Left hindlimb (tissue), 1 donor: ENCODE results near the gene TMEM52.
"Not testable (repeated sequence)": the region's sequence is repeated elsewhere in the genome, so short reads cannot be mapped to it uniquely, and the experiment has no call there.

Experiments
- DNase-seq: peaks from one replicate; pipeline ENCODE4 v3.0.0-alpha.2; 2018

Gene TMEM52

DNA sequence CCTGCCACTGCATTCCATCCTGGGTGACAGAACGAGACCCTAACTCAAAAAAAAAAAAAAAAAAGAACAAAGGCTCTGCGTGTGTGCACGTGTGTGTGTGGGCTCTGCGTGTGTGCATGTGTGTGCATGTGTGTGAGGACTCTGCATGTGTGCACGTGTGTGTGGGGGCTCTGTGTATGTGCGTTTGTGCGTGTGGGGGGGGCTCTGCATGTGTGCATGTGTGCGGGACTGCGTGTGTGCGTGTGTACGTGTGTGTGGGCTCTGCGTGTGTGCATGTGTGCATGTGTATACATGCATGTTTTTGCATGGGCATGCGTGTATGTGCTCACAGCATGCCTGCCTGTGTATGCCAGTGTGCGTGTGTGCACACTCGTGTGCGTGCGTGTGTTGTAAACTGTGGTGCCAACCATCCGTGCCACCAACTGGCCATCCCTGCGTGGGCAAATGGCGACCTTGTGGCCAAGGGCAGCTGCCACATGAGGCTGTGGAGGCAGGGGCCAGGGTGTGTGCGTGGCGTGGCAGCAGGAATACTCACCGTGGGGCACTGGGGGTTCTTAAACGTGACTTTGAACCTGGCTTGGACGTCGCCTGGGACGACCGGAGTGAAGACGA, 26.8 kb upstream of the TMEM52 start:
- peak; percentile 16 for DNase-seq

- DNase-seq: no peak
Measured at GRCh38 chr1:1943834-1944570, 24.9 kb upstream of the TMEM52 start.

DNA sequence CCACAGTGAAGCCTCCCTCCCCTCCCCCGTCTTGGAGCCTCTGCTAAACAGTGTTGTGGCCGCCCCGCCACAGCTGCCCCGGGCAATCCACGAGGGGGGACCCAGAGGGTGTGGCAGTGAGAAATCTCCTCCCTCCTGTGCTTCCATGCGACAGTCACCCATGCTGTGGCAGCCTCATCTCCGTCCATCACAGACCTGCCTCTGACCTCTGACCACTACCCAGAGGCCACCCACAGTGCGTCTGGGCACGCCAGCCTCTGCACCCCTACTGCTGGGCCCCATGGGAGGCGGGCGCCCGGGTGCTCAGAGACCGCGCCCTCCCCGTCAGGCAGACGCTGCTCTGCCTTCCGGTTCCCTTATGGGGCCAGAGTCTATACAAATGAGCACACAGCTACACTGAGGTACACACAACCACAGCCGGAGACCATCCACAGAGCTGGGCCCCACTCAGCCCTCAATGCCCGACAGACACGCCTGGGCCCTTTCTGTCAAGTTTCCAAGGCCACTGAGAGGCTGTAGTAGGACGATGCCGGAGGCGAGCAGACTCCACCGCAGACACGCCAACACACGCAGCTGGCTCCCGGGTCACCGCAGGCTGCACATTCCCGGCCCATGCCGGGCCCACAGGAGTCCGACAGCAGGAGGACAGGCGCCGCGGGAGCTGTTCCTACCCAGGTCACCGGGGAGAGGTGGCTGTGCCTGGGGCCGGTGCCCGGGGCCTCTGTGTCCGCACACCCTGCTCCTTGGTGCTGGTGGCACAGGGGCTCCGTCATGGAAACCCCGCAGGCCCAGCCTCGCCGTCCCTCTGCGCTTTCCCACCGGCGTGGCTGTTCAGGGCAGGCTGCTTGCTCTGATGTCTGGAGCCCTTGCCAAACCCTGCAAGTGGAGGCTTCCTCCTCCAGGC, 23.9 kb upstream of the TMEM52 start:
- peak; percentile 21 for DNase-seq

DNA sequence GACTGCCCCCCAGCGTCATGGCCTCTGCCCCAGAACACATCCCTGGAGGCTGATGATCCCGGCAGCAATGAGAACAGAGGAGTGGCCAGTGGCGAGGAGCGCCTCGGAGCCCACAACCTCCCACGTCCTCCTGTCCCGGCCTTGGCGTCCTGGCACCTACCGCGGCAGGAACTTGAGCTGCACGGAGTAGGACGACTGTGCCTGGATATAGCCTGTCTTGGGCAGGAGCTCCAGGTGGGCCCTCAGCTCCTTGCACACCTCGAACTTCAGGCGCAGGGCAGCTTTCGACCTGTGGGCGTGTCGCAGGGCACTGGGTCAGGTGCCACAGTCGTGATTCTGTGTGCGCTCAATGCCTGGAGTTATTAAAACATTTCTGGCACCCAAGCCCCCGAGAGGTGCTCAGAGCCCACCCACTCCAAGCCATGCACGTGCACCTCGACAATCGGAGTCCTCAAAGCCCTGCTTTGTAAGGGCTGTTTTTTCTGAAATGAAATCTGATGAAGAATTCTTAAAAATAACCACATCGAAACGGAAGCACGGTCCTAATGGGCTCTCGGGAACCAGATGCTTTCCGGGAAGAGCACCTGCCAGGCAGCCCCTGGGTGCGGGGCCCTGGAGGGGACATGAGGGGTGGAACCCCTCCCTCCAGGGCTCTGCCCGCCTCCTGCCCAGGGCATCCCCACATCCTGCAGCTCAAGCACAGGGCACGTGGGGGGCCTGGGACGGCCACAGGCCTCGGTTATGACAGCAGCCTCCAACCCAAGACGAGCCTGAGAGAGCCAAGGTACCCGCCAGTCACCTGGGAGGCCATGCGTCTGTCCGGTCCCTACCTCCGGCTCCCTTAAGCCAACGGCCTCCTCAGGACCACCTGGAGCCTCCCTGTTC, 23.0 kb upstream of the TMEM52 start:
- peak; percentile 17 for DNase-seq

- peak; percentile 15 for DNase-seq
Measured at GRCh38 chr1:1941211-1941841, 22.2 kb upstream of the TMEM52 start.

- no peak for DNase-seq
Measured at GRCh38 chr1:1940123-1940425, 21.0 kb upstream of the TMEM52 start.

GRCh38 chr1:1939296-1940122, 20.4 kb upstream of the TMEM52 start:
- no peak for DNase-seq

DNA sequence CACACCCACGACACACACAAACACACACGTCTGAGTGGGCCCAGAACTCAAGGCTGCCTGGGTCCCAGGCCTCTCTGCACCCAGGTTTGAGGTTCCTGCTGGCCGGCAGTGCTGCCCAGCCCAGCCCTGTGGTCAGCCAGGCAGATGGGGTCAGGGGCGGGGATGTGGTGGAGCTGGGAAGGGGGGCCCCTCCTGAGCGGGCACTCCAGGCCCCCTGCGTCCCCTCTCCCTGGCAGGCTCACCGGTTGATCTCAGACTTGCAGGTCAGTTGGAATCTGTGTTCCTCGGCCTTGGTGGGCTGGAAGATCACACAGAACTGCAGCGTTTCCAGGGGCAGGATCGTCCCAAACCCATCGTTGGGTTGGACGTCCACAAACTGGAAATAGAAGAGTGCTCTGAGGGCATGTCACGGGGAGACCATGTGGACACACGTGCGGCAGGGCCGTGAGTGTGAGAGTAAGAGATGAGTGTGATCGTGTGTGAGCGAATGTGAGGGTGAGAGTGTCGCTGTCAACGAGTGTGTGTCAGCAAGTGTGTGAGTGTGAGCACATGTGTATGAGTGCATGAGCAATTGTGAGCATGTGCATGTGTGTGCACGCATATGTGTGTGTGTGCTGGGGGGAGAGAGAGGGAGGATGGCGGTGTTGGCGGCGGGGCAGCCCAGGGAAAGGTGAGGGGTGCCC, 19.7 kb upstream of the TMEM52 start:
- DNase-seq: no peak

GRCh38 chr1:1938276-1938573, 19.1 kb upstream of the TMEM52 start:
- DNase-seq: no peak

DNA sequence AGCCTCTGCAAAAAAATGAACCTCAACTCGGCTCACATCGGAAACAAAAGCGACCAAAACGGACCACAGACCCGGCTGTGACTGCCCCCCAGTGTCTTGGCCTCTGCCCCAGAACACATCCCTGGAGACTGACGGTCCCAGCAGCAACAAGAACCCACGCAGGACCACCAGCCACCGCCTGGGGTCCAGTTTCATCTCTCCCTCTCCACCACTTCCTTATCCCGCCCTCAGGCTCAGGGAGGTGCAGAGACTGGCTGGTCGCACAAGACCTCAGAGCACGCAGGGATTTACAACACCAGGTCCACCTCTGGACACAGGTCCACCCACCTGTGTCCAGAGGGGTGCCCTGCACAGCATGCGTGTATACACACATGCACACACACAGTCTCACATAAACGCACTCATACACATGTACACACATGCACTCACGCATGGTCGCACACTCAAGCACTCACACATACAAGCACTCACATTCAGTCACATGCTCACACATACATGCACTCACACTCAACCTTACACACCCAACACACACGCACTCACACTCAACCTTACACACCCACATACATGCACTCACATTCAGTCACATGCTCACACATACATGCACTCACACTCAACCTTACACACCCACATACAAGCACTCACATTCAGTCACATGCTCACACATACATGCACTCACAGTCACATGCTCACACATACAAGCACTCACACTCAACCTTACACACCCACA, 18.6 kb upstream of the TMEM52 start:
- DNase-seq: no peak

DNA sequence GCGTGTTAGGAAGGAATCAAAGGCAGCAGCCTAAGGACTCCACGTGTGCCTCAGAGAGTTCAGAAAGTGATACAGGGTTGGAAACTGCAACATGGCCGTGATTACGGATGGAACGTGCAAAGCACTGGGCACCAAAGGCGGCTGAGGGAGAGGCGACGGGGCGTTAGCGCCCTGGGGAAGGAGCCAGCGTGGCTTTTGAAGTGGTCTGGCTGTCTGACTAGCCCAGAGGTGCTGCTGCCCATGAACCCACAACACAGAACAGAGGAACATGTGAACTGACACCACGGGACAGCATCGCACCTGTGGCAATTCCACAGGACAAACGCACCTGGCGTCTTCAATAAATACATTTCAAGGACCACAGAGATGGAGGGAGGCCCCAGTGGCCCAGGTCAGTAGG, 18.0 kb upstream of the TMEM52 start:
- DNase-seq: peak; percentile 15

DNA sequence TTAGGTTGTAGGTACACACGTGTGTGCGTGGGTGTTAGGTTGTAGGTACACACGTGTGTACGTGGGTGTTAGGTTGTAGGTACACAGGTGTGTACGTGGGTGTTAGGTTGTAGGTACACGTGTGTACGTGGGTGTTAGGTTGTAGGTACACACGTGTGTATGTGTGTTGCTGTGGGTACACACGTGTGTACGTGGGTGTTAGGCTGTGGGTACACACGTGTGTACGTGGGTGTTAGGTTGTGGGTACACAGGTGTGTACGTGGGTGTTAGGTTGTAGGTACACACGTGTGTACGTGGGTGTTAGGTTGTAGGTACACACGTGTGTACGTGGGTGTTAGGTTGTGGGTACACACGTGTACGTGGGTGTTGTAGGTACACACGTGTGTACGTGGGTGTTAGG, 15.8 kb upstream of the TMEM52 start:
- not testable (repeated sequence) for DNase-seq

DNA sequence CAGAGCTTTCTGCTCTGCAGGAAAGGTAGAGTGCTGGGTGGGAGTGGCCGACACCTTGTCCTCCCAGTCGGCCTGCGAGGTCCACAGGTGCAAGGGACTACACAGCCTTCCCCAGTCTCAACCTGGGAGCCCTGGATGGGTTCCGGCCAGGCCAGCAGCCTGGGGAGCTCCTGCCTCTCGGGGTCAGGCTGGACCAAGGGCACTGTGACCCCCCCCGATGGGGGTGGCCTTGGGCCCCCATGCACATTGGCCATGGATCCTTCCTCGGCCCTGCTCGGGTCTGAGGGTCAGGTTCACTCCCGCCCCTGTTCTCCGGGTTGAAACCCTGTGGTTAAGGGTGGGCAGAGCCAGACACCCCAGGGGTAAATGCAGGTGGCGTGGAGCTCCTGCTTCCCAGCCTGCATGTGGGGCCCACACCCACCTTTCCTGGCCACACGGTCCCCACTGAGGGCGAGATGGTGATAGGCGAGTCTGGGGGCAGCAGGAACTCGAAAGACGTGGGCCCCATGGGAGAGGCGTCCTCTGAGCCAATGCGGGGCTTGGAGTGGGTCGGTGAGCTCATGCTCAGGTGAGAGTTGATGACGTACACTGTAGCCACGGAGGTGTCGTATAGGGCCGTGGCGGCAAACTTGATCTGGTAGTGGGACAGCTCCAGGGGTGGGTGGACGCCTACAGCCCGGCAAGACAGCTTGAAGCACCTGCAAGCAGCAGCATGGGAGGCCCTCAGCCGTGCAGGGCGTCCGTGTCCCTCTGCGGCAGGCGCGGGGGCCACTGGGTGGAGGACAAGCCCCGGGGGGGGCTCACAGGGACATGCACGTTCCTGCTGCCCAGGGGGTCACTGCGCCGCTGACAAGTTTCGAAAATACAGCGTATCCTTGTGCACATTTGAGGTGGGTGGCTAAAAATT, 10.8 kb upstream of the TMEM52 start:
- peak; percentile 28 for DNase-seq

DNA sequence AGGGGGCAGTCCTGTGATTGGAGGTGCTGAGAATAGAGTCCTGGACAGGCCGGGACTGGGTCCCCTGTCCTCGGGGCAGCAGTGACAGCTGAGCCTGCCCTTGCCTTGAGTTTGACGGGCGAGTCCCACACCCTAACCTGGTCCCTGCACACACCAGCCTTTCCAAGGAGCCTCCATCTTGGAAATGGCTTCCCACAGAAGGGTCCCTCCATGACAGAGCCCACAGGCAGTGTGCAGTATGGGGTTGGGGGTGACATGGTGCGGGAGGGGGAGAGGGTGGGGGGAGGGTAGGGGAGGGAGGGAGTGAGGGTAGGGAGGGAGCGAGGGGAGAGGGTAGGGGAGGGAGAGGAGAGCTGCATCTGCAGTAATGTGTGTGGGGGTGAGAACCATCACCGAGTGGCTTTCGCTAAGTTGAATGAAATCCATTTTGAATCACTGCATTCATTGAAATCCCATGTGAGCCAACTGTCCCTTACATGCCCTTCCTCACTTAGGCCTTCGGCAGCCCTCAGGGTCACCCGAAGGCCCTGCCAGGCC, 10.1 kb upstream of the TMEM52 start:
- DNase-seq: no peak

GRCh38 chr1:1928231-1929101, 9.4 kb upstream of the TMEM52 start:
- peak; percentile 25 for DNase-seq

- DNase-seq: peak; percentile 23
Measured at GRCh38 chr1:1927751-1928150, 8.7 kb upstream of the TMEM52 start.

DNA sequence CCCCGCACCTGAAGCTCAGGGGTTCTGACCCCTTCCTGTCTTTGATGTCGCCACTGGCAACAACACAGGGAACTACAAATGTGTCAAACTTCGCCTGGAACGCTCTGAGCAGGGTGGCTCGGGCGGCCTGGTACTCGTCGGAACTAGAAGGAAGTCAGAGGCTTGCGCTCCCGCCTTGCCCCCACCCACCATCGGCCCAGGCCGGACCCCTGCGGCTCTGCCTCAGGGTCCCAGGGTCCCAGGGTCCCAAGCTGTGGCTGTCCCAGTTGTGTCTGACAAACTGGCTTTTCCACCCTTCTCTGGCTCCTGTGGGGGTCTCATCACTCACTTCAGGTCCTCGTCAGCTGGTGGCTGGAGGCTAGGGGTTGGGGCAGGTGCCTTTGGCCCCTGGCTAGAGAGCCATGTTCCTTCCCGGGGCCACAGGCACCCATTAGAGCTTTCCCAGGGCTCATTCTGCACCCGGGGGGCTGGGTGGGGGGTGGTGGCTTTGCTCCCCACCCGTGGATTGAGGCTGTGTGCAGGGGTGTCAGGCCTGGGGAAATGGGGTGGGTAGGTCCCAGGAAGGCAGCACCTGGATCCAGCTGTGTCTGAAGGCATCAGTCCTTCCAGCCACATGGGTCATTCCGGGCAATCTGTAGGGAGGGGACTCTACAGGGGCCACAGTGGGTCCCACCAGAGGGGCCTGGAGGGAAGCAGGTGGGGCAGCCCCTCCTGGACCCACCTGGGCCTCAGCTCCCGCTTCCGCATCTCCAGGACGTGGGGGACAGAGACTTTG, 8.0 kb upstream of the TMEM52 start:
- peak; percentile 18 for DNase-seq
